Trophoblast cell (in vitro differentiated cells and primary cell): Measurements from ENCODE around the gene GOLPH3.
"Not testable (repeated sequence)": the region's sequence is repeated elsewhere in the genome, so short reads cannot be mapped to it uniquely, and the experiment has no call there.

Experiments used
- DNase-seq, 2 donors: peaks; one replicate each; pipeline ENCODE4 v3.0.0-alpha.2; 2016
- H2AFZ ChIP-seq: 2 replicates; pipeline ENCODE4 v1.6.1; 2013; ENCODE audit warnings: low read length, moderate library complexity, mild to moderate bottlenecking; ENCODE audit not compliant: insufficient read depth, poor library complexity
- H2AK5ac ChIP-seq: 2 replicates; pipeline ENCODE4 v1.6.1; 2013; ENCODE audit warnings: mild to moderate bottlenecking, low read length
- H2BK120ac ChIP-seq: 2 replicates; pipeline ENCODE4 v1.6.1; 2013; ENCODE audit warnings: low read length, mild to moderate bottlenecking, moderate library complexity; ENCODE audit not compliant: insufficient read depth, poor library complexity
- H2BK12ac ChIP-seq: 2 replicates; pipeline ENCODE4 v1.6.1; 2013; ENCODE audit warnings: mild to moderate bottlenecking, low read length, moderate library complexity
- H2BK5ac ChIP-seq: 2 replicates; pipeline ENCODE4 v1.6.1; 2013; ENCODE audit warnings: low read length, low read depth, moderate library complexity, mild to moderate bottlenecking; ENCODE audit not compliant: poor library complexity
- H3K14ac ChIP-seq: 2 replicates; pipeline ENCODE4 v1.6.1; 2013; ENCODE audit warnings: mild to moderate bottlenecking, low read length
- H3K18ac ChIP-seq: 2 replicates; pipeline ENCODE4 v1.6.1; 2013; ENCODE audit warnings: mild to moderate bottlenecking, low read length
- H3K23ac ChIP-seq: 2 replicates; pipeline ENCODE4 v1.6.1; 2013; ENCODE audit warnings: low read length
- H3K27ac ChIP-seq: 2 replicates; pipeline ENCODE4 v1.5.1; 2013; ENCODE audit warnings: low read depth, mild to moderate bottlenecking, inconsistent platforms, low read length, moderate library complexity
- H3K27me3 ChIP-seq: 2 replicates; pipeline ENCODE4 v1.6.1; 2013; ENCODE audit warnings: inconsistent platforms, mild to moderate bottlenecking, low read length, moderate library complexity; ENCODE audit not compliant: insufficient read depth
- H3K36me3 ChIP-seq, 2 experiments: 1 replicate in 1 of 2; 2 replicates in 1 of 2; pipeline ENCODE4 v1.6.1; 2013; ENCODE audit warnings: low read length in 2 of 2, mild to moderate bottlenecking in 2 of 2, moderate library complexity in 1 of 2; ENCODE audit not compliant: insufficient read depth in 2 of 2, control insufficient read depth in 1 of 2
- H3K4ac ChIP-seq: 2 replicates; pipeline ENCODE4 v1.6.1; 2013; ENCODE audit warnings: low read depth, mild to moderate bottlenecking, low read length, moderate library complexity
- H3K4me1 ChIP-seq, 2 experiments: 1 replicate in 1 of 2; 2 replicates in 1 of 2; pipeline ENCODE4 v1.6.1; 2013; ENCODE audit warnings: low read length in 2 of 2, mild to moderate bottlenecking in 2 of 2, moderate library complexity in 1 of 2; ENCODE audit not compliant: insufficient read depth in 2 of 2, control insufficient read depth in 1 of 2
- H3K4me2 ChIP-seq: 2 replicates; pipeline ENCODE4 v1.6.1; 2013; ENCODE audit warnings: inconsistent platforms, mild to moderate bottlenecking, low read length, moderate library complexity
- H3K4me3 ChIP-seq: 2 replicates; pipeline ENCODE4 v1.5.1; 2013; ENCODE audit warnings: mild to moderate bottlenecking, low read depth, low read length, inconsistent platforms
- H3K79me1 ChIP-seq: one replicate; pipeline ENCODE4 v1.6.1; 2013; ENCODE audit warnings: low read length
- H3K79me2 ChIP-seq: 2 replicates; pipeline ENCODE4 v1.6.1; 2013; ENCODE audit warnings: low read length, mild to moderate bottlenecking; ENCODE audit not compliant: control insufficient read depth, insufficient read depth, poor library complexity
- H3K9ac ChIP-seq: 2 replicates; pipeline ENCODE4 v1.6.1; 2013; ENCODE audit warnings: mild to moderate bottlenecking, low read length
- H3K9me3 ChIP-seq: 2 replicates; pipeline ENCODE4 v1.6.1; 2013; ENCODE audit warnings: low read depth, mild to moderate bottlenecking, control low read depth, inconsistent platforms, low read length; ENCODE audit not compliant: insufficient read depth
- H4K12ac ChIP-seq: 2 replicates; pipeline ENCODE4 v1.6.1; 2013; ENCODE audit warnings: low read depth, mild to moderate bottlenecking, low read length, moderate library complexity
- H4K8ac ChIP-seq: 2 replicates; pipeline ENCODE4 v1.6.1; 2013; ENCODE audit warnings: low read depth, mild to moderate bottlenecking, low read length, moderate library complexity
- H4K91ac ChIP-seq: one replicate; pipeline ENCODE4 v1.6.1; 2013; ENCODE audit warnings: low read depth, mild to moderate bottlenecking, low read length, moderate library complexity
- WGBS: extraction: QIAGEN DNeasy Blood & Tissue Kit; methylation state at CpG from one replicate; pipeline ENCODE4 v1.1.7; 2013; ENCODE audit warnings: missing lambda C conversion rate; ENCODE audit not compliant: insufficient read length, insufficient coverage; ENCODE audit errors: extremely low coverage; 5-methylcytosine and 5-hydroxymethylcytosine counted together

The GOLPH3 gene

GRCh38 chr5:32182463-32183063, 8.4 kb upstream of the GOLPH3 start:
- Histone ChIP-seq H3K79me1 (no peaks in the 10 kb centered on the region), H4K91ac (no peak overlapping the region), H3K36me3 (no peaks in the 10 kb centered on the region), H4K12ac (no peak overlapping the region), H3K79me2 (no peaks in the 10 kb centered on the region), H2AK5ac (no peak overlapping the region), H3K27ac (no peak overlapping the region), H3K9ac (no peak overlapping the region), H3K23ac (no peak overlapping the region), H3K14ac (no peak overlapping the region), H2BK5ac (no peak overlapping the region), H3K4me3 (no peak overlapping the region), H2BK120ac (no peak overlapping the region), H3K9me3 (no peaks in the 10 kb centered on the region), H4K8ac (no peak overlapping the region), H3K4me1 (no peaks in the 10 kb centered on the region), H3K18ac (no peak overlapping the region), H3K4me2 (no peak overlapping the region), H2AFZ (no peak overlapping the region), H3K4ac (no peak overlapping the region), H2BK12ac (no peak overlapping the region), H3K27me3 (no peaks in the 10 kb centered on the region)
- WGBS, result no CpG with 5 or more reads among the region's 5 CpGs
- DNase-seq, result no peak

GRCh38 chr5:32173267-32174010, 680 bp downstream of the GOLPH3 start:
- Histone ChIP-seq H4K8ac (peak overlapping the region; percentile 97), H3K4me2 (peak overlapping the region; percentile 90), H4K12ac (peak overlapping the region; percentile 97), H2BK5ac (peak overlapping the region; percentile 95), H2AFZ (peak overlapping the region; percentile 94), H4K91ac (peak overlapping the region; percentile 100), H3K4ac (peak overlapping the region; percentile 95), H3K79me2 (peaks cover 22% of the 10 kb centered on the region), H3K4me1 (peaks cover 0 to 4% of the 10 kb centered on the region in 2 experiments), H3K4me3 (peak overlapping the region; percentile 99), H2AK5ac (peak overlapping the region; percentile 88), H3K9ac (peak overlapping the region; percentile 95), H3K79me1 (peaks cover 15% of the 10 kb centered on the region), H3K14ac (peak overlapping the region; percentile 98), H3K27me3 (no peaks in the 10 kb centered on the region), H3K23ac (no peak overlapping the region), H3K36me3 (peaks cover 7 to 8% of the 10 kb centered on the region in 2 experiments), H2BK120ac (peak overlapping the region; percentile 99), H2BK12ac (peak overlapping the region; percentile 1), H3K9me3 (no peaks in the 10 kb centered on the region), H3K18ac (peak overlapping the region; percentile 99), H3K27ac (peak overlapping the region; percentile 99)
- no CpG with 5 or more reads among the region's 74 CpGs for WGBS
- DNase-seq, result peak; percentile 79

- Histone ChIP-seq H3K9me3 (no peaks in the 10 kb centered on the region), H3K79me1 (peaks cover 15% of the 10 kb centered on the region), H2BK12ac (no peak overlapping the region), H3K9ac (no peak overlapping the region), H3K79me2 (peaks cover 22% of the 10 kb centered on the region), H3K23ac (no peak overlapping the region), H3K4me1 (peaks cover 0 to 4% of the 10 kb centered on the region in 2 experiments), H4K91ac (no peak overlapping the region), H3K27ac (no peak overlapping the region), H3K18ac (no peak overlapping the region), H4K8ac (no peak overlapping the region), H2AK5ac (no peak overlapping the region), H3K14ac (no peak overlapping the region), H3K4me2 (peak overlapping the region; percentile 90), H4K12ac (no peak overlapping the region), H3K36me3 (peaks cover 7 to 8% of the 10 kb centered on the region in 2 experiments), H3K27me3 (no peaks in the 10 kb centered on the region), H2BK120ac (no peak overlapping the region), H3K4ac (peak overlapping the region; percentile 88), H2BK5ac (no peak overlapping the region), H2AFZ (no peak overlapping the region), H3K4me3 (no peak overlapping the region)
- peak in 1 of 2 donors; percentile 21 for DNase-seq
- WGBS, result no CpG with 5 or more reads among the region's 4 CpGs
Observed at GRCh38 chr5:32172923-32173266, 1.2 kb downstream of the GOLPH3 start.

- H2AK5ac ChIP-seq, H3K27ac ChIP-seq, H3K23ac ChIP-seq, H2BK120ac ChIP-seq, H4K91ac ChIP-seq, H3K18ac ChIP-seq, H3K4me1 ChIP-seq, H3K9ac ChIP-seq, H3K14ac ChIP-seq, H3K9me3 ChIP-seq, H3K27me3 ChIP-seq, H4K12ac ChIP-seq, H2AFZ ChIP-seq, H2BK12ac ChIP-seq: not testable (repeated sequence)
- Histone ChIP-seq H3K79me2 (peaks cover 22% of the 10 kb centered on the region), H3K4ac (peak overlapping the region; percentile 88), H3K4me2 (peak overlapping the region; percentile 90), H4K8ac (peak overlapping the region; percentile 33), H3K36me3 (peaks cover 11 to 13% of the 10 kb centered on the region in 2 experiments), H3K79me1 (peaks cover 15% of the 10 kb centered on the region), H2BK5ac (peak overlapping the region; percentile 59), H3K4me3 (peak overlapping the region; percentile 63)
- no CpG with 5 or more reads among the region's 34 CpGs for WGBS
- peak in 1 of 2 donors; percentile 60 for DNase-seq
Observed at GRCh38 chr5:32172186-32172911, 1.8 kb downstream of the GOLPH3 start.
